Gastrocnemius medialis (tissue), 4 donors: Measurements from ENCODE around the gene ODC1.

Experiments
- CTCF ChIP-seq, 5 experiments: fragments of 450-650 bp in 3 of 5; fragments of 200-600 bp in 2 of 5; sonication (generic) in 2 of 5; IDR thresholded peaks in 4 of 5; conservative IDR thresholded peaks in 1 of 5; 1 replicate in 4 of 5; 2 replicates in 1 of 5; pipeline ENCODE4 v1.5.1; 2016 to 2019; ENCODE audit warnings: antibody characterized with exemption in 5 of 5, mild to moderate bottlenecking in 3 of 5, moderate library complexity in 3 of 5
- POLR2A ChIP-seq, 2 donors: fragments of 450-650 bp; IDR thresholded peaks; one replicate each; pipeline ENCODE4 v1.6.1; 2017; ENCODE audit warnings: antibody characterized with exemption in 2 of 2, mild to moderate bottlenecking in 2 of 2, moderate library complexity in 2 of 2

GRCh38 chr2:10467401-10467800 is 19.3 kb upstream of the ODC1 start:
- TF ChIP-seq CTCF (IDR thresholded peaks at IDR 0.05 in 4 of 5, conservative IDR thresholded peaks at IDR 0.05 in 1 of 5) (no peak), POLR2A (IDR thresholded peaks at IDR 0.05) (no peak)
